Endodermal cell (in vitro differentiated cells): Measurements from ENCODE around the gene SERPINI1. TPM values are rescaled to one million over a fixed set of nuclear protein-coding genes. Genes with fewer than 3 reads are reported as not detected.

Experiments
- DNase-seq: peaks from one replicate; pipeline ENCODE4 v3.0.0-alpha.2; 2017
- H3K27ac ChIP-seq: 2 replicates; pipeline ENCODE4 v1.5.1; 2013; ENCODE audit warnings: mild to moderate bottlenecking, low read depth, low read length, moderate library complexity
- H3K27me3 ChIP-seq: 2 replicates; pipeline ENCODE4 v1.6.1; 2013; ENCODE audit warnings: mild to moderate bottlenecking, low read length, moderate library complexity; ENCODE audit not compliant: insufficient read depth, control insufficient read depth, poor library complexity, severe bottlenecking
- H3K36me3 ChIP-seq: 2 replicates; pipeline ENCODE4 v1.7.0; 2013; ENCODE audit warnings: mild to moderate bottlenecking, low read length, moderate library complexity; ENCODE audit not compliant: control insufficient read depth, insufficient read depth
- H3K4me1 ChIP-seq: one replicate; pipeline ENCODE4 v1.7.0; 2013; ENCODE audit warnings: low read length; ENCODE audit not compliant: control insufficient read depth, insufficient read depth
- H3K4me3 ChIP-seq: 2 replicates; pipeline ENCODE4 v1.5.1; 2013; ENCODE audit warnings: mild to moderate bottlenecking, low read length, moderate library complexity
- H3K9ac ChIP-seq: 2 replicates; pipeline ENCODE4 v1.6.1; 2013; ENCODE audit warnings: mild to moderate bottlenecking, low read length, moderate library complexity; ENCODE audit not compliant: poor library complexity, severe bottlenecking; ENCODE audit errors: extremely low read depth
- H3K9me3 ChIP-seq: 2 replicates; pipeline ENCODE4 v1.6.1; 2013; ENCODE audit warnings: mild to moderate bottlenecking, low read length, moderate library complexity; ENCODE audit not compliant: control insufficient read depth
- H3K27ac Mint-ChIP-seq: 2 replicates; pipeline ENCODE4 v1.8.0; 2020; ENCODE audit warnings: mixed read lengths
- H3K27me3 Mint-ChIP-seq: 2 replicates; pipeline ENCODE4 v1.8.0; 2021; ENCODE audit warnings: mild to moderate bottlenecking, mixed read lengths; ENCODE audit not compliant: insufficient read depth
- H3K36me3 Mint-ChIP-seq: 2 replicates; pipeline ENCODE4 v1.8.0; 2020; ENCODE audit warnings: low read depth, mixed read lengths
- H3K4me1 Mint-ChIP-seq: 2 replicates; pipeline ENCODE4 v1.8.0; 2020; ENCODE audit warnings: mixed read lengths
- H3K4me3 Mint-ChIP-seq: 2 replicates; pipeline ENCODE4 v1.8.0; 2020; ENCODE audit warnings: mild to moderate bottlenecking, moderate library complexity, mixed read lengths
- H3K9me3 Mint-ChIP-seq: 2 replicates; pipeline ENCODE4 v1.8.0; 2020; ENCODE audit warnings: mild to moderate bottlenecking, mixed read lengths
- CTCF ChIP-seq: fragments of 200-600 bp; sonication (generic); conservative IDR thresholded peaks from 2 replicates; pipeline ENCODE4 v1.5.0; 2021; ENCODE audit warnings: antibody characterized with exemption, mild to moderate bottlenecking
- WGBS, 2 experiments: methylation state at CpG; one replicate each; pipeline versions ENCODE4 v1.1.5 to v1.1.7; 2013; ENCODE audit warnings: missing lambda C conversion rate in 2 of 2, mixed read lengths in 1 of 2; ENCODE audit not compliant: insufficient coverage in 1 of 2, insufficient read length in 1 of 2; 5-methylcytosine and 5-hydroxymethylcytosine counted together
- total RNA-seq, 2 donors: library from RNA; stranded (reverse); fragmentation: NEBNext Ultra II Directional in 1 of 2; extraction: Animal tissue kit (Norgen Biotek cat#: 25700) in 1 of 2; gene quantifications; 2 replicates in 1 of 2; 3 replicates in 1 of 2; pipeline ENCODE4 v1.2.1, GENCODE V29; 2021

Gene SERPINI1
- total RNA-seq, 2 donors from 2014 or later = 16.1 to 21.2 TPM

- Mint-ChIP-seq H3K27ac (no peak overlapping the region), H3K27me3 (no peaks in the 10 kb centered on the region), H3K9me3 (peaks cover 3% of the 10 kb centered on the region), H3K4me1 (no peaks in the 10 kb centered on the region), H3K36me3 (no peaks in the 10 kb centered on the region), H3K4me3 (no peak overlapping the region)
- Histone ChIP-seq H3K36me3 (no peaks in the 10 kb centered on the region), H3K9me3 (no peaks in the 10 kb centered on the region), H3K27ac (no peak overlapping the region), H3K4me1 (no peaks in the 10 kb centered on the region), H3K9ac (no peak overlapping the region), H3K27me3 (no peaks in the 10 kb centered on the region), H3K4me3 (no peak overlapping the region)
- 94% methylated on average over 1 of the region's 1 CpG; no CpG with 5 or more reads in 1 of the 2 experiments for WGBS, 2 experiments
- TF ChIP-seq CTCF = no peak
- no peak for DNase-seq
Measured at GRCh38 chr3:167843481-167843880, 108.0 kb downstream of the SERPINI1 start.

- no peaks in the 10 kb centered on the region for H3K4me1 Mint-ChIP-seq
- Histone ChIP-seq H3K36me3 (no peaks in the 10 kb centered on the region), H3K9me3 (no peaks in the 10 kb centered on the region), H3K4me1 (no peaks in the 10 kb centered on the region), H3K4me3 (no peak overlapping the region), H3K9ac (no peak overlapping the region), H3K27me3 (no peaks in the 10 kb centered on the region), H3K27ac (no peak overlapping the region)
- no peaks in the 10 kb centered on the region for H3K36me3 Mint-ChIP-seq
- no peak overlapping the region for H3K4me3 Mint-ChIP-seq
- H3K27ac Mint-ChIP-seq = no peak overlapping the region
- DNase-seq = no peak
- TF ChIP-seq CTCF = no peak
- WGBS, 2 experiments = 93 to 100% methylated on average over 1 of the region's 2 CpGs
- peaks cover 3% of the 10 kb centered on the region for H3K9me3 Mint-ChIP-seq
- H3K27me3 Mint-ChIP-seq = no peaks in the 10 kb centered on the region
Measured at GRCh38 chr3:167843886-167844285, 108.4 kb downstream of the SERPINI1 start.

- H3K27ac ChIP-seq = no peak overlapping the region
- H3K27ac Mint-ChIP-seq = no peak overlapping the region
- DNase-seq = no peak
- H3K4me3 Mint-ChIP-seq = no peak overlapping the region
- H3K9ac ChIP-seq = no peak overlapping the region
- no peak for TF ChIP-seq CTCF
- no peaks in the 10 kb centered on the region for H3K27me3 Mint-ChIP-seq
- H3K9me3 ChIP-seq = no peaks in the 10 kb centered on the region
- H3K9me3 Mint-ChIP-seq = peaks cover 3% of the 10 kb centered on the region
- H3K4me1 ChIP-seq = no peaks in the 10 kb centered on the region
- H3K4me3 ChIP-seq = no peak overlapping the region
- no peaks in the 10 kb centered on the region for H3K4me1 Mint-ChIP-seq
- H3K36me3 Mint-ChIP-seq = no peaks in the 10 kb centered on the region
- no peaks in the 10 kb centered on the region for H3K36me3 ChIP-seq
- no peaks in the 10 kb centered on the region for H3K27me3 ChIP-seq
Measured at GRCh38 chr3:167844528-167844927, 109.0 kb downstream of the SERPINI1 start.
